A549 (cell line): ENCODE measurements around the gene NID2.

ENCODE experiments used
- BHLHE40 ChIP-seq: IDR thresholded peaks from 2 replicates; pipeline ENCODE4 v1.6.1; 2012; ENCODE audit warnings: low read depth, low read length, inconsistent platforms
- CBX2 ChIP-seq: fragments of 200-600 bp; sonication (generic); IDR thresholded peaks from 2 replicates; pipeline ENCODE4 v1.6.1; 2016; ENCODE audit warnings: low read depth, mild to moderate bottlenecking, borderline replicate concordance
- CEBPB ChIP-seq, 2 experiments: fragments of >200 bp in 1 of 2; sonication (Bioruptor Twin) in 1 of 2; formaldehyde crosslinking in 1 of 2; IDR thresholded peaks; 2 replicates each; pipeline ENCODE4 v1.6.1; 2012 to 2016
- CTCF ChIP-seq: fragments of >200 bp; sonication (Bioruptor Twin); formaldehyde crosslinking; IDR thresholded peaks from 3 replicates; pipeline ENCODE4 v1.5.1; 2016
- EHMT2 ChIP-seq: fragments of 200-600 bp; sonication (generic); IDR thresholded peaks from 2 replicates; pipeline ENCODE4 v1.6.1; 2016; ENCODE audit warnings: antibody characterized with exemption, low read depth, mild to moderate bottlenecking, moderate library complexity
- EP300 ChIP-seq, 2 experiments: fragments of >200 bp; sonication (Bioruptor Twin); formaldehyde crosslinking; IDR thresholded peaks; 2 replicates in 1 of 2; 3 replicates in 1 of 2; pipeline ENCODE4 v1.6.1; 2016 to 2017
- KDM1A ChIP-seq: fragments of 200-600 bp; sonication (generic); IDR thresholded peaks from 2 replicates; pipeline ENCODE4 v1.6.1; 2016; ENCODE audit warnings: low read depth, mild to moderate bottlenecking
- NFE2L2 ChIP-seq: fragments of 150-350 bp; conservative IDR thresholded peaks from 2 replicates; pipeline ENCODE4 v1.6.1; 2014; ENCODE audit warnings: low read length
- POLR2A ChIP-seq: IDR thresholded peaks from 2 replicates; pipeline ENCODE4 v1.6.1; 2012; ENCODE audit warnings: mild to moderate bottlenecking, low read length
- POLR2AphosphoS2 ChIP-seq: conservative IDR thresholded peaks from 2 replicates; pipeline ENCODE4 v1.6.1; 2012; ENCODE audit warnings: low read length, improper control_type of control experiment, inconsistent platforms
- RNF2 ChIP-seq: fragments of 200-600 bp; sonication (generic); IDR thresholded peaks from 2 replicates; pipeline ENCODE4 v1.6.1; 2016; ENCODE audit warnings: low read depth, mild to moderate bottlenecking, antibody characterized with exemption, moderate library complexity, borderline replicate concordance

- TF ChIP-seq POLR2A (no peak), CBX2 (no peak), KDM1A (no peak), CTCF (no peak), BHLHE40 (no peak), EHMT2 (no peak), CEBPB (IDR thresholded peaks at IDR 0.05) (no peak), EP300 (IDR thresholded peaks at IDR 0.05) (no peak), POLR2AphosphoS2 (no peak), NFE2L2 (no peak), RNF2 (no peak)
Observed at GRCh38 chr14:51957950-51958349, 110.9 kb downstream of the NID2 start.
